Left colon (tissue), 2 donors: ENCODE results near the gene MYH13. TPM values are rescaled to one million over a fixed set of nuclear protein-coding genes. Genes with fewer than 3 reads are reported as not detected.

ENCODE experiments used
- ATAC-seq: fragments of 200-7000 bp; cut with Tn5 transposase; one replicate; pipeline ENCODE4 v1.9.1; 2020; ENCODE audit warnings: mild to moderate bottlenecking, moderate library complexity
- DNase-seq, 2 donors: peaks; one replicate each; pipeline ENCODE4 v3.0.0-alpha.2; 2020
- intact Hi-C, 2 donors: fragments of 100-400 bp; cut with DNase I in 1 of 2; cut with micrococcal nuclease in 1 of 2; formaldehyde crosslinking; loops; one replicate each; pipeline versions ENCODE4 v1.11.2 to v1.14.0; 2022; cut with DNase I, micrococcal nuclease
- total RNA-seq, 2 donors: library from RNA; stranded (reverse); fragmentation: NEBNext Ultra II Directional; extraction: Animal tissue kit (Norgen Biotek cat#: 25700); gene quantifications; one replicate each; pipeline ENCODE4 v1.2.1, GENCODE V29; 2021
- donor health status: DM: no; HTN: no; CAD: no.
- donor health status: DM: yes; HTN: yes; CAD: no.

MYH13 gene
- total RNA-seq, 2 donors from 2014 or later: 0.03 TPM; not detected in 1

- DNase-seq (no peak), ATAC-seq (no peak)
- intact Hi-C loops: no loop called here
Observed at GRCh38 chr17:10271106-10271562, 101.7 kb downstream of the MYH13 start.

DNA sequence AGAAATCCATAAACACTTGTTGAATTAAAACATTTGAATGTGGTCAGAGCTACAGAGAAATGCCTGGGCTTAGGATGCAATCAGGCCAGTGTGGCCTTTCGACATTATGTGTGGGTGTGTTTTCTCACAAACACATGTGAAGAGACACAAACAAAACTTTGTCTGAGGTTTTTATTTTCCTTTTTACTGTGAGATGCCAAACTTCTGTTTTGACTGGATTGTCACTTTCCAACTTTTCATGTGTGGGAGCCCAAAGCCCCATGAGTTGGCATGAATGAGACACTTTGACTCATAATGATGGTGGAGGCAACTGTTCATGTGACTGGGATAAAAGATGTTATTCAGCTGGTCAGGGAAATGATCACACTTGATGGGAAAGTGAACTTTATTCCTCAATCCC is 102.5 kb downstream of the MYH13 start:
- intact Hi-C loops: no loop called here
- ATAC-seq (no peak), DNase-seq (no peak)

GRCh38 chr17:10268005-10268404 is 104.8 kb downstream of the MYH13 start:
- ATAC-seq (no peak), DNase-seq (no peak)
- intact Hi-C loops: no loop called here

- intact Hi-C loops: no loop called here
- DNase-seq (no peak), ATAC-seq (no peak)
Observed at GRCh38 chr17:10266296-10266876, 106.4 kb downstream of the MYH13 start.

GRCh38 chr17:10265100-10265810 is 107.6 kb downstream of the MYH13 start:
- no peak for DNase-seq
- intact Hi-C loops: no loop called here
- ATAC-seq: no peak

- intact Hi-C loops: no loop called here
Observed at GRCh38 chr17:10264051-10264450, 108.8 kb downstream of the MYH13 start.

GRCh38 chr17:10262451-10262850 is 110.4 kb downstream of the MYH13 start:
- ATAC-seq: no peak

More at GRCh38 chr17:10264051-10264450, 108.8 kb downstream of the MYH13 start:
- no peak for ATAC-seq
- DNase-seq: no peak

GRCh38 chr17:10261098-10261497 is 111.7 kb downstream of the MYH13 start:
- intact Hi-C loops: no loop called here
- no peak for ATAC-seq
- DNase-seq: no peak

More at GRCh38 chr17:10262451-10262850, 110.4 kb downstream of the MYH13 start:
- intact Hi-C loops: no loop called here
- no peak for DNase-seq

GRCh38 chr17:10251212-10251948 is 121.4 kb downstream of the MYH13 start:
- ATAC-seq (no peak), DNase-seq (no peak)
- intact Hi-C loops: no loop called here

Other genes starting within 250 kb of the MYH13 start
- 10 to 100 TPM in 1 of 2 donors, 1 to 10 TPM in 1; 6.3 to 22.9 TPM for gene GAS7, start 174.4 kb downstream of the MYH13 start, total RNA-seq
- not detected for gene MYH8, start 48.9 kb upstream of the MYH13 start, total RNA-seq
- not detected for gene MYH4, start 96.6 kb upstream of the MYH13 start, total RNA-seq
- gene MYH1, start 145.5 kb upstream of the MYH13 start, total RNA-seq: not detected
- gene MYH2, start 176.7 kb upstream of the MYH13 start, total RNA-seq: not detected